Measurements from ENCODE around the gene MED22.
"Not testable (repeated sequence)": the region's sequence is repeated elsewhere in the genome, so short reads cannot be mapped to it uniquely, and the experiment has no call there.

GRCh38 chr9:133299996-133300395 lies 47.9 kb downstream of the MED22 start:
- TF ChIP-seq CTCF, POLR2A (IDR thresholded peaks at IDR 0.05): not testable (repeated sequence)
